Measurements from ENCODE around the gene KCNT2.

- TF ChIP-seq POLR2A (IDR thresholded peaks at IDR 0.05; ENCODE audit: borderline replicate concordance, extremely low read depth, insufficient read depth, insufficient read length): no peak
- no peak for TF ChIP-seq CTCF (IDR thresholded peaks at IDR 0.05 in 2 of 3, conservative IDR thresholded peaks at IDR 0.05 in 1 of 3; ENCODE audit: borderline replicate concordance in 1 of 3, insufficient read depth in 1 of 3, low read depth in 2 of 3, low read length in 2 of 3)
- TF ChIP-seq CBX3 (IDR thresholded peaks at IDR 0.05; ENCODE audit: low read depth): no peak
- TF ChIP-seq ATF3 (IDR thresholded peaks at IDR 0.05): no peak
These were observed 17.3 kb downstream of the KCNT2 start for GRCh38 chr1:196590959-196591358.

Measured in HCT116 (cell line).